SU-DHL-6 (cell line): ENCODE results near the gene MKS1.

Experiments used
- CTCF ChIP-seq: fragments of 200-600 bp; sonication (generic); IDR thresholded peaks from one replicate; pipeline ENCODE4 v1.5.1; 2017; ENCODE audit warnings: antibody characterized with exemption, mild to moderate bottlenecking, low read length, moderate library complexity; ENCODE audit not compliant: insufficient read depth, poor library complexity, severe bottlenecking
- EZH2phosphoT487 ChIP-seq: fragments of 200-600 bp; sonication (generic), shearing (Covaris generic); conservative IDR thresholded peaks from 2 replicates; pipeline ENCODE4 v1.6.1; 2018; ENCODE audit warnings: mild to moderate bottlenecking, antibody characterized with exemption, low read length, moderate library complexity, mixed read lengths

DNA sequence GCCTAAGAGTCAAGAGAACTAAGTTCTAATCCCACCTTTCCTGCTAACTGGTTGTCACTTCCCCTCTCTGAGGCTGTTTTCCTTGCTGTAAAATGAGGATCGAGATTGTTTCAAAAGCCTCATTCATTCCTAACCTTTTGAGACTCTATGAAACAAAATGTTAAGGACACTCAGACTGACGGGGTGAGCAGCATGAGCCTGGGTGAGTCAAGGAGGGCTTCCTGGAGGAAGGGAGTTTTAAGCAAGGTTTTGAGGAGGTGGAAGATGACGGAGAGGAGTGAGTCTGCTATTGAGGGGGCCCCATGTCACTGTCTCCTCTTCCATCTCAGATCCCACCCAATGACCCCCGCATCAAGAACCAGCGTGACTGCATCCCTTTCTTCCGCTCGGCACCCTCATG is 22.4 kb downstream of the MKS1 start:
- TF ChIP-seq CTCF (no peak), EZH2phosphoT487 (no peak)
